ENCODE data around the gene NUB1. TPM values are rescaled to one million over a fixed set of nuclear protein-coding genes. Genes with fewer than 3 reads are reported as not detected.

NUB1 gene
- polyA plus RNA-seq, 1 of the 3 experiments (the other 2 are of a cell fraction) = 54.0 TPM

GRCh38 chr7:151399906-151400305 is 58.3 kb downstream of the NUB1 start:
- Histone ChIP-seq H3K9ac (no peak overlapping the region), H3K9me2 (no peaks in the 10 kb centered on the region), H3K9me3 (no peaks in the 10 kb centered on the region), H3K27ac (ENCODE audit: low read depth in 2 of 2, low read length in 1 of 2) (no peak overlapping the region), H4K20me1 (ENCODE audit: insufficient read depth) (no peaks in the 10 kb centered on the region), H3K4me2 (no peak overlapping the region), H2AFZ (ENCODE audit: low read depth) (no peak overlapping the region), H3K4me1 (ENCODE audit: control insufficient read depth in 1 of 2, insufficient read depth in 2 of 2, low read depth in 1 of 2, low read length in 1 of 2) (peaks cover 0 to 3% of the 10 kb centered on the region in 2 experiments; a peak in 2 of 4 replicates), H3F3A (replicated peaks; ENCODE audit: insufficient read depth) (no peaks in the 10 kb centered on the region), H3K36me3 (replicated peaks in 1 of 2; ENCODE audit: control insufficient read depth in 1 of 2, insufficient read depth in 2 of 2, low read length in 1 of 2) (no peaks in the 10 kb centered on the region), H3K4me3 (ENCODE audit: low read depth in 2 of 2, low read length in 1 of 2) (no peak overlapping the region), H3K79me2 (ENCODE audit: insufficient read depth) (no peaks in the 10 kb centered on the region), H3K27me3 (ENCODE audit: insufficient read depth) (no peaks in the 10 kb centered on the region)
- TF ChIP-seq USF1 (IDR thresholded peaks at IDR 0.05; ENCODE audit: borderline replicate concordance, low read depth) (no peak), MXI1 (IDR thresholded peaks at IDR 0.05; ENCODE audit: low read depth, low read length) (no peak), NFIC (IDR thresholded peaks at IDR 0.05; ENCODE audit: borderline replicate concordance) (no peak), TCF12 (IDR thresholded peaks at IDR 0.05) (no peak), MEF2A (IDR thresholded peaks at IDR 0.05; ENCODE audit: borderline replicate concordance, low read depth) (no peak), CTCF (IDR thresholded peaks at IDR 0.05) (no peak), RXRA (IDR thresholded peaks at IDR 0.05; ENCODE audit: borderline replicate concordance, low read depth) (no peak), RFX5 (IDR thresholded peaks at IDR 0.05; ENCODE audit: low read length) (no peak), TEAD4 (IDR thresholded peaks at IDR 0.05; ENCODE audit: borderline replicate concordance, insufficient read depth) (no peak), CHD2 (IDR thresholded peaks at IDR 0.05; ENCODE audit: low read length, partially characterized antibody) (no peak), NRF1 (IDR thresholded peaks at IDR 0.05; ENCODE audit: low read depth, low read length) (no peak), POLR2AphosphoS5 (IDR thresholded peaks at IDR 0.05; ENCODE audit: low read depth, low read length) (no peak), USF2 (IDR thresholded peaks at IDR 0.05; ENCODE audit: borderline replicate concordance, low read depth, low read length) (no peak), FOXJ3 (CRISPR knock-in tag; IDR thresholded peaks at IDR 0.05) (no peak), EZH2phosphoT487 (IDR thresholded peaks at IDR 0.05; ENCODE audit: borderline replicate concordance, low read depth) (no peak), MAX (IDR thresholded peaks at IDR 0.05; ENCODE audit: low read depth) (no peak)
- ChIA-PET CTCF (interaction anchor here (1.3 to 3.6 kb wide), 2 partner anchors 10 to 49 kb away, joined by 5 to 13 read pairs; partner anchors contain the start of gene WDR86), POLR2A (interaction anchor here (0.9 kb wide), 1 partner anchor 9 kb away, joined by 4 read pairs; no protein-coding TSS in a partner anchor)
- DNase-seq = no peak
- WGBS (ENCODE audit: low lambda C conversion rate) = 81% methylated on average over 14 of the region's 14 CpGs

Measured in SK-N-SH (cell line).